Stomach smooth muscle (tissue), 2 donors: ENCODE measurements around the gene SUSD6.
A peak's percentile ranks its signal among the peaks of the same experiment; 100 is the strongest.

Source experiments
- H3K27ac ChIP-seq: one replicate; pipeline ENCODE4 v1.7.0; 2013; ENCODE audit warnings: mild to moderate bottlenecking, low read length, inconsistent platforms
- H3K27me3 ChIP-seq, 2 donors: one replicate each; pipeline ENCODE4 v1.7.0; 2013; ENCODE audit warnings: low read length in 2 of 2; ENCODE audit not compliant: insufficient read depth in 2 of 2, control insufficient read depth in 1 of 2
- H3K36me3 ChIP-seq, 2 donors: one replicate each; pipeline ENCODE4 v1.7.0; 2013; ENCODE audit warnings: low read length in 2 of 2; ENCODE audit not compliant: control insufficient read depth in 2 of 2, insufficient read depth in 2 of 2
- H3K4me1 ChIP-seq: one replicate; pipeline ENCODE4 v1.7.0; 2013; ENCODE audit warnings: low read length; ENCODE audit not compliant: control insufficient read depth, insufficient read depth
- H3K4me3 ChIP-seq, 2 donors: one replicate each; pipeline ENCODE4 v1.7.0; 2013; ENCODE audit warnings: low read length in 2 of 2
- H3K9ac ChIP-seq, 2 donors: one replicate each; pipeline ENCODE4 v1.7.0; 2013; ENCODE audit warnings: low read length in 2 of 2, mild to moderate bottlenecking in 1 of 2
- H3K9me3 ChIP-seq, 2 donors: one replicate each; pipeline ENCODE4 v1.7.0; 2013; ENCODE audit warnings: low read length in 2 of 2; ENCODE audit not compliant: control insufficient read depth in 2 of 2
- donor health status: healthy.
- donor health status: Pancreatic carcinoma.

SUSD6 gene

GRCh38 chr14:69685218-69685616 is 73.8 kb downstream of the SUSD6 start:
- no peaks in the 10 kb centered on the region for H3K36me3 ChIP-seq
- peak overlapping the region in 1 of 2 donors; percentile 28 for H3K9ac ChIP-seq
- H3K4me3 ChIP-seq, result peak overlapping the region in 1 of 2 donors; percentile 5
- no peaks in the 10 kb centered on the region for H3K27me3 ChIP-seq
- peaks cover 30% of the 10 kb centered on the region for H3K4me1 ChIP-seq
- no peaks in the 10 kb centered on the region for H3K9me3 ChIP-seq
- peak overlapping the region; percentile 58 for H3K27ac ChIP-seq

- H3K4me1 ChIP-seq, result peaks cover 30% of the 10 kb centered on the region
- no peaks in the 10 kb centered on the region for H3K27me3 ChIP-seq
- peak overlapping the region; percentile 58 for H3K27ac ChIP-seq
- H3K9me3 ChIP-seq, result no peaks in the 10 kb centered on the region
- peak overlapping the region in 1 of 2 donors; percentile 28 for H3K9ac ChIP-seq
- H3K36me3 ChIP-seq, result no peaks in the 10 kb centered on the region
- H3K4me3 ChIP-seq, result no peak overlapping the region
Observed at GRCh38 chr14:69685716-69686115, 74.3 kb downstream of the SUSD6 start.

DNA sequence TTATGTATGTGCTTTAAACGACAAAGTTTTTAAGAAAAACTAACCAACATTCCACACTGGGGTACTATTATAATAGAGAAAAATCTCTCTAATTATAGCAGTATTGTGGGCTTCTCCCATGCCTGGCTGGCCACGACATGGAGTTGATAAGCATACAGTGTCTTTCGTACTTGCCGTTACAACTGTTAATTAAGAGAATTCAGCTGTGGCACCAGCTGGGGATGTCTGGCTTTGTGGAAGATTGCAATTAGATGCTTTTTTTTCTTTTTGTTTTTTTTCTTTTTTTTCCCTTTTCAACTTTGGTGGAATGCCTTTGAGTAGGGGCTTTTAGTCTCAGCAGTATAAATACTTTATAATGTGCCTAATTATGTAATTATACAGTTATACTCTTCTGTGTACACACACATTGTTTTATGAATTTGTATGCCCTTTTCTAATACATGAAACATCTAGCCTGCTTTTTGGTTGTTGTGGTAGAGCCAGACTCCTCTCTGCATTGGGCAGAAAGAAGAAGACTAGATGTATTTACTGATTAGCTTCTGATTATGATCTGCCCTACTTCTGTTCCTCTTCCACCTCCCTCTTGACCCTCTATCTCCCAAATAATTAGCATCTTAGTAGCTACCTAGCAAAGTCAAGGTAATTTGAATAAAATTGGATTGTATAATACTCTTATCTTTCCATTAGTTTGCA is 76.4 kb downstream of the SUSD6 start:
- no peak overlapping the region for H3K4me3 ChIP-seq
- no peaks in the 10 kb centered on the region for H3K9me3 ChIP-seq
- H3K36me3 ChIP-seq, result no peaks in the 10 kb centered on the region
- no peak overlapping the region for H3K9ac ChIP-seq
- H3K4me1 ChIP-seq, result peaks cover 26% of the 10 kb centered on the region
- no peak overlapping the region for H3K27ac ChIP-seq
- no peaks in the 10 kb centered on the region for H3K27me3 ChIP-seq

GRCh38 chr14:69688299-69688649 is 76.9 kb downstream of the SUSD6 start:
- Histone ChIP-seq H3K27me3 (no peaks in the 10 kb centered on the region), H3K36me3 (no peaks in the 10 kb centered on the region), H3K4me3 (no peak overlapping the region), H3K27ac (no peak overlapping the region), H3K9ac (no peak overlapping the region), H3K4me1 (peaks cover 25% of the 10 kb centered on the region), H3K9me3 (no peaks in the 10 kb centered on the region)

- Histone ChIP-seq H3K9me3 (no peaks in the 10 kb centered on the region), H3K4me1 (peaks cover 22% of the 10 kb centered on the region), H3K9ac (no peak overlapping the region), H3K4me3 (no peak overlapping the region), H3K36me3 (no peaks in the 10 kb centered on the region), H3K27me3 (no peaks in the 10 kb centered on the region), H3K27ac (no peak overlapping the region)
Observed at GRCh38 chr14:69690042-69690441, 78.6 kb downstream of the SUSD6 start.

DNA sequence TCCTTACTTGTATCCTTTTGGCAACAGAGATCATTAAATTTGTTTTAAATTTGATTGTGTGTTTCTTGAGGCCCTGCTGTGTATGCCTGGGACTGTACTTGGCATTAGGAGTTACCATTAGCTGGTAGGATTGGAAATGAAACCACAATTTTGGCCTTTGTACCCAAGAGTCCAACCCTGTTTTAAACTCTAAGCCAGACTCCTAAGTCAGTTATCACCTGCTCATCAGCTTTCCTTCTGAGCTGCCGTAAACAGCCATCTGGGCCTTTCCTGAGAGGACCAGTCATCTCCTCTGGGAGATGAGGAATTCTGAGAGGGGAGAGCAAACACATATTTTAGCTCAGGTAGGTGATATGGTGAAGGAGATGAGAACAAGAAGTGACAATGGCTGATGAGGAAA is 81.2 kb downstream of the SUSD6 start:
- Histone ChIP-seq H3K9me3 (no peaks in the 10 kb centered on the region), H3K9ac (no peak overlapping the region), H3K4me1 (peaks cover 33% of the 10 kb centered on the region), H3K4me3 (no peak overlapping the region), H3K36me3 (no peaks in the 10 kb centered on the region), H3K27ac (no peak overlapping the region), H3K27me3 (no peaks in the 10 kb centered on the region)

DNA sequence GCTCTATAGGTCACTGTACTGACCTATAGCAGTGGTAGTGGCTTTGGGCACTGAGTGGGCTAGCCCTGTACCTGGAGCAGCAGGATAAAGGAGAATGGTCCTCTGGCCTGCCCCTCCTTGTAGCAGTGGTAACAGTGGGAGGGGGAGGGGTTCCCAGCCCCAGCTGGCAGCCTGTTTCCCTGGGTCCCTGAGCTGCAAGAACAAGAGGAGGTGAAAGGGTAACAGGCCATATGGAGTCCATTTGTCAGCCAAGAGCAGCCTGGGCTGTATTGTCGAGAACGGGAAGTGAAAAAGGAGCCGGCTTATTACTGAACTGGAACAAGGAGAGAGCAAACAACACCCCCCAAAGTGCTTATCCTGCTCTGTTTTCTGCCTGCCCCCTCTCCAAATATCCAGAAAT is 81.7 kb downstream of the SUSD6 start:
- Histone ChIP-seq H3K27ac (no peak overlapping the region), H3K9ac (no peak overlapping the region), H3K36me3 (no peaks in the 10 kb centered on the region), H3K27me3 (no peaks in the 10 kb centered on the region), H3K4me1 (peaks cover 35% of the 10 kb centered on the region), H3K4me3 (no peak overlapping the region), H3K9me3 (no peaks in the 10 kb centered on the region)

- H3K9me3 ChIP-seq, result no peaks in the 10 kb centered on the region
- H3K36me3 ChIP-seq, result no peaks in the 10 kb centered on the region
- H3K9ac ChIP-seq, result no peak overlapping the region
- peak overlapping the region; percentile 11 for H3K27ac ChIP-seq
- no peak overlapping the region for H3K4me3 ChIP-seq
- peaks cover 35% of the 10 kb centered on the region for H3K4me1 ChIP-seq
- no peaks in the 10 kb centered on the region for H3K27me3 ChIP-seq
Observed at GRCh38 chr14:69693801-69694729, 82.7 kb downstream of the SUSD6 start.

- peak overlapping the region; percentile 11 for H3K27ac ChIP-seq
- no peaks in the 10 kb centered on the region for H3K27me3 ChIP-seq
- H3K4me1 ChIP-seq, result peaks cover 35% of the 10 kb centered on the region
- no peaks in the 10 kb centered on the region for H3K9me3 ChIP-seq
- no peak overlapping the region for H3K4me3 ChIP-seq
- no peaks in the 10 kb centered on the region for H3K36me3 ChIP-seq
- H3K9ac ChIP-seq, result no peak overlapping the region
Observed at GRCh38 chr14:69694730-69695281, 83.4 kb downstream of the SUSD6 start.

DNA sequence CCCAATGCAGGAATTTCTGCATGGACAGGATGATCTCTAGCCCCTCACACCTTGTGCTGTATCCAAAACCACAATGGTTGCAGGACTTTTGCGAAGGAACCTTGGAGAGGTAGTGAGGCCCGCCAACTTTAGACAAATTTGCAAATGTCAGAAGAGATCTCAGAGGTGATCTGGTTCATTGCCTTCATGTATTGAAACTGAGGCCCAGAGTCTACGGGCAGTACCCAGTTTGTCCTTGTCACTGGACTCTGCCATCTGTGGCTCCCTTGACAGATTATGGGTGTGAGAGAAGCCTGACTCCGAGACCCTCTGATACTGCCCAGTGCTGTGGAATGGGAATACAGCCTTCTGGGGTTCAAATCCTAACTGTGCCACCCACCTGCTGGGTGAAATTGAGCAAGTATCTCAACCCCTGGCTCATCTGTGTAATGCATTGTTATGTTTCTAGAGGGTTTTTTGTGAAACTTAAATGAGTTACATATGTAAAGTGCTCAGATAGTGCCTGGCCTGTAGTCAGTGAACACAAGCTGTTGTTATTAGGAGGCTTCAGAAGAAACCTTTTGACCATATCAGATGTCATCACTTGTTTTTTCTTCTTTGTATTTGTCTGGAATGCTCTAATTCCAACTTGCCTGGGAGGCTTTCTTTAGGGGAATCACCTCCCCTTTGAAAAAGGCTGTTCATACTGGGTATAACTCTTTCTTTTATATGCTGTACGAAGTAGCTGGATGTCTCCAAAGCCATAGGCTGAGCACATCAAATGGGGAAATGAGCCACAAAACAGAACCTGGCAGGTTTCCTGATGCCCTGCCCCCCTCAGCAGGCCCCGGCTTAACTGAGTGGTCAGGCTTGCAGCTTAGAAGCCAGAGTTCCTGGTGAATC is 84.2 kb downstream of the SUSD6 start:
- H3K4me3 ChIP-seq, result peak overlapping the region in 1 of 2 donors; percentile 9
- no peaks in the 10 kb centered on the region for H3K9me3 ChIP-seq
- no peak overlapping the region for H3K27ac ChIP-seq
- H3K27me3 ChIP-seq, result no peaks in the 10 kb centered on the region
- H3K4me1 ChIP-seq, result peaks cover 35% of the 10 kb centered on the region
- H3K36me3 ChIP-seq, result no peaks in the 10 kb centered on the region
- no peak overlapping the region for H3K9ac ChIP-seq
